HG02970 (cell line): ENCODE measurements around the gene TGFBR3L.
"Not testable (repeated sequence)": the region's sequence is repeated elsewhere in the genome, so short reads cannot be mapped to it uniquely, and the experiment has no call there.

Source experiments
- ATAC-seq: cut with Tn5 transposase; IDR thresholded peaks from one replicate; pipeline ENCODE4 v1.9.1; 2021; ENCODE audit warnings: mild to moderate bottlenecking, moderate library complexity, moderate number of reproducible peaks; ENCODE audit not compliant: unreplicated experiment, low FRiP score

Gene TGFBR3L

DNA sequence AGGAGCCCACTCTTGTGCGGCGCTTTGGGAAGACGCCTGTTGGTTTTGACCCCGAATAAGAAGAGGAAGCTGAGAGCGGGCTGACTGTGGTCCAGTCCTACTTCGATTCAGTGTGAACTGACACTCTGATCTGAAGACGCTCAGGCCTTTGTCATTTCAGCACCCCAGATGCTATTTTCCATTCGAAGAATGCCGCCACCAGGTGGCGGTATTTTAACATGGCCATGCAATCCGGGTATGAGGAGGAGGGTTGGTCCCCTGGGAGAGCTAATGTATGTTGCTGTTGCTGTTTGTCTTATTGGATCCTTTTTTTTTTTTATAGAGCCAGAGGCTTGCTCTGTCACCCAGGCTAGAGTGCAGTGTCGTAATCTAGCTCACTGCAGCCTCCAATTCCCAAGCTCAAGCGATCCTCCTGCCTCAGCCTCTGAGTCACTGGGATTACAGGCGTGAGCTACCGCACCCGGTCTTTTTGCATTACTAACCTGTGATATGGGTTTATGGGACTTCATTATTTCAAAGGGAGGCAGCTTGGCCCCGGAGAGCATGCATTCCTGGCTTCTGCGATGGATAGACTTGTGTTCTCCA is 29.6 kb downstream of the TGFBR3L start:
- ATAC-seq: peak; percentile 22

- ATAC-seq: no peak
Measured at GRCh38 chr19:7947939-7948338, 33.3 kb downstream of the TGFBR3L start.

GRCh38 chr19:7953060-7953459 is 38.4 kb downstream of the TGFBR3L start:
- ATAC-seq: no peak

- ATAC-seq: no peak
Measured at GRCh38 chr19:7953576-7953975, 38.9 kb downstream of the TGFBR3L start.

DNA sequence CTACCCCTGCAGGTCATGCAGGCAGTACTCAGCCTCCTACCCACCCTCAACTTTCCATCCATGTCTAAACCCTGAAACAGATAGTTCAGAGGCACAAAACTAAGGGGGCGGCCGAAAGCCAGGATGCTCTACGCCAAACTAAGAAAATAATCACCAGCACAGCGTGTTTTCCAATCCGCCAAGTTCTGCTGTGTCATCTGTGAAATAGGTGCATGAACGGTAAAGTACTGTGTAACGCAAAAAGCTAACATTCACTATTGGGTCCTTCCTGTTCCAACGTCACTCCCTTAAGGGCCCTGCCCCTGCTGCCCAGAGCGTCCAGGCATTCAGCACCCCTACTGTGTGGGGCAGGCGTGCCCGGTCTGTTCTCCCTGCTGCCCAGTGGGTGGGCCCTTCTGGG is 41.1 kb downstream of the TGFBR3L start:
- no peak for ATAC-seq

DNA sequence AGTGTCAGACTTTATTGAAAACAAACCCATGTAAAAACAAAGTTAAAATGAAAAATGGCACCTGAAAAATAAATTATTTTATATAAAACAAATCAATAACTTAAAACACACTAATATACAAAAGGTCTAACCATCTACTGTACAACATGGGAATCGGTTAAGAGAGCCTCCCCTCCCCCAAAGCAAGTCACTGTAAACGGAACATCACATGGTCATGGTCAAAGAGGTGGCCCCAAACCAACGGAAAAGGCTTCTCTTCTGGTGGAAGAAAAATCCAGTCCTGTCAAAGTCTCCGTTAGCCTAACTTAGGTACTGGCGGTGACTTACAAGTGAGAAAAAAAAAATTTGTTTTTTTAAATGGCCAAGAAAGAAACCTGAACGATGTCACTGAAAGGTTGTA is 44.6 kb downstream of the TGFBR3L start:
- ATAC-seq: no peak

DNA sequence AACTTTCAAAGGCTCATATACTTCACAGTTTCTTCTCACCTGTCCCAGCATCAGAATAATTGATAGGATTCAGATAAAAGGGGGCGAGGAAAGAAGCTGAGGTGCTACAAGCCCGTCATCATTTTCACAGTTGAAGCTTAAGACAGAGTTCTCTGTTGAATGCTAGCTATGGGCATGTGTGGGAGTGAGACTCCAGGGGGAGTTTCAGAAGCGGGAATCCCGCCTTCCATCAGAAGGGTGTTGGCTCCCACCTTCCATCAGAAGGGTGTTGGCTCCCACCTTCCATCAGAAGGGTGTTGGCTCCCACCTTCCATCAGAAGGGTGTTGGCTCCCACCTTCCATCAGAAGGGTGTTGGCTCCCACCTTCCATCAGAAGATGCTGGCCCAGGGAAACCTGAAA is 46.5 kb downstream of the TGFBR3L start:
- ATAC-seq: not testable (repeated sequence)

- ATAC-seq: no peak
Measured at GRCh38 chr19:7961920-7962626, 47.4 kb downstream of the TGFBR3L start.

GRCh38 chr19:7962644-7963268 is 48.1 kb downstream of the TGFBR3L start:
- ATAC-seq: no peak

DNA sequence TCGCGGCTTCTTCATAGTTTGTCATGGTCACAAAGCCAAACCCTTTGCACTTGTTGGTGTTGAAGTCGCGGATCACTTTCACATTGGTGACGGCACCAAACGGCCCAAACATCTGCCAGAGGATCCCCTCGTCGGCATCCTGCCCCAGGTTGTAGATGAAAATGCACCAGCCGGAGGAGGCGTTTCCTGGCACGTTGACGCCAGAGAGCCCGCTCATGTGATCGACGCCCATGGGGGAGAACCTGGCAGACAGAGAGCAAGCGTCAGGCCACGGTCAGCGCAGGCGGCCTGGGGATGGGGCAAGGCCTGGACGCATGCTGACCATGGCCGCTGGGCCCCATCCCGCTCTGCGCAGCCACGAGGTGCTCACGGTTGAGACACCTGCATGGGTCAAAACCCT is 48.9 kb downstream of the TGFBR3L start:
- no peak for ATAC-seq

DNA sequence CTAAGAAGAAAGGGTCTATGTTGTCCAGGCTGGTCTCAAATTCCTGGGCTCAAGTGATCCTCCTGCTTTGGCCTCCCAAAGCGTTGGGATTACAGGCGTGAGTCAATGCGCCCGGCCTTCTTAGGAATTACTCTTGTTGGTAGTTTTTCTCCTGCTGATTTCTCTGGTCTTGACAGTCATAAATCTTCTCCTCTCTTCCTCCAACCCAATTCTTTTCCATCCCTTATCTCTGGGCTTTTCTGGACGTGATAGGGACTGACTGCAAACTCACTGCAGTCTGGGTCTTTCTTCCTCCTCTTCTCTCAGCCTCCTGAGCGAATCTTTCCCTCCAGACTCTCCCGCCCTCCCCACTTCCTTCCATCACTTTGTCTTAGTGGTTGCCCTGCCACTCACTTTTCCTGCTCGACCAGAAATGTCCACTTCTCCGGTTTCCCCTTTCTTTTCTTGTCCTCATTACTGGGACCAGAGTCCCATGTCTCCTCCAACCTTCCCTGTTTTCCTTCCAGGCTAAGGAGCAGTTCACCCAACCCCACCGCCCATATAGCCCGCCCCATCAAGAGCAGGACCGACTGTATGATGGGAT is 50.7 kb downstream of the TGFBR3L start:
- no peak for ATAC-seq

DNA sequence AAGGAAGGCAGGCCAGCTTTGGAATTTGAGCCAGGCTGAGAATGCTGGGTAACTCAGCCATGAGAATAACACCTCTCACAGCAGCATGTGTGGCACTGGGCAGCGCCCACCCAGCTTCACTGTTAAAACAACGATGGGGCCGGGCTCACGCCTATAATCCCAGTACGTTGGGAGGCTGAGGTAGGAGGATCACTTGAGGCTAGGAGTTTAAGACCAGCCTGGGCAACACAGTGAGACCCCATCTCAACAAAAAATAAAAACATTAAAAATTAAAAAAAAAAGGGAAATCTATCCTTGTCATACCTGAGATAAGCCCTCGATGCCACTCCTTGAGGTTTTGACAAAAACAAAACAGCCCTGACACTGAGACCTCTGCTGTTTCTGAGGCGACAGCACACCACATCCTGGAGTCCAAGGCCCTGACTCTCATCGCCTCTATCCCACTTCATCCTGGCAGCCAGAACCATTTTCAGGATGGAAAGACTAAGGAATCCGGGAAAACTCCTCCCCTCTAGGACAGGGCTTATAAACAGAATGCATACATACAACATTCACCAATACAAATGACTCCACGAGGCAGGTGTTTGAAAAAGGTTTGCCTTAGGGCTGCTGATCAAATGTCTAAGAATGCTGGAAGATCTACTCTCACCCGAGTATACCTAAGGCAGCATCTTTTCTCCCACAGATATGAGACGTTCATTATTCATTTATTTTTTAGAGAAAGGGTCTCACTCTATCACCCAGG is 51.5 kb downstream of the TGFBR3L start:
- no peak for ATAC-seq

DNA sequence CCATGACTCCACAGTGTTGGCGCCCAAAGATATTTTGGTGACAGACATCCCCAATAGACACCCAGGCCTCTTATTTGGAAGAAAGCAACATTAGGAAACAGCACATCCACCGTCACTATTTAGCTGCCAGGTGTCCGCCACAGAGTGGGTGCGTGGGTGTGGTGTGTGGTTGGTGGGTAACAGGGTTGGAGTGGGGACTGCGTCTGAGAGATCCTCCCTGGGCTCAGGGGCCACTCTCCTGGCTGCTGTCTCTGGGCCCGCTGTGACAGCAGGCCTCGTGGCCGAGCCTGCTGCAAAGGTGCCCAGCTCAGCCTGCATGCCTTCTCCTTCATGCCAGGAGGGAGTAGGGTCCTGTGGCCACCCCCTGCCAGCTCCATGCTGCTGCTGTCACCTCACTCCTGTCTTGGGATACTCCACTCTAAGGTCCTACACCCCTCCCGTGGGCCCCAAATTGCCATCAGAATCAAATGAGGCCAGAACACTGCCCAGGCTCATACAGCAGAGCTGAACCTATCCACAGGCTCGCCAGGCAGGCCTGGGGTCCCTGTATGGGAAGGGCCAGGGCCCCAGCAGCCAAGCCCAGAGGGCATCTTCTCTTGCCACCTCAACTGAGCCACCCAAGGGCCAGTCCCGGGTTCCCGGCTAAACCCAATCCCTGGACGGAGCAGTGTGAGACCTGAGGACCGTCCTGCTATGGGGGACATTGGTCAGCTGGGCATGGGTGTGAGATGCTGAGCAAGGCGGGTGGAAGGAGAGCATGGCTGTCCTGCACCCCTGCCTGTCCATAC is 53.6 kb downstream of the TGFBR3L start:
- ATAC-seq: no peak
